Panc1 (cell line): ENCODE measurements around the gene TERF2IP. TPM values are rescaled to one million over a fixed set of nuclear protein-coding genes. Genes with fewer than 3 reads are reported as not detected.
A peak's percentile ranks its signal among the peaks of the same experiment; 100 is the strongest.

Experiments used
- ATAC-seq: fragments of 200-7000 bp; cut with Tn5 transposase; 2 replicates; pipeline ENCODE4 v1.9.1; 2020; ENCODE audit warnings: mild to moderate bottlenecking, moderate library complexity
- BruUV-seq: library from RNA; stranded (reverse); fragments of 400-500 nt; replicated peaks from 2 replicates; lab custom pipeline; 2021; lab: Mats Ljungman, UMichigan
- CTCF ChIA-PET: fragments of 300-600 bp; sonication (Branson Sonifier 250); formaldehyde crosslinking; loops from one replicate; lab custom pipeline; 2022; ENCODE audit warnings: antibody characterized with exemption; lab: Charles Lee
- POLR2A ChIA-PET: fragments of 300-600 bp; sonication (Branson Sonifier 250); formaldehyde crosslinking; loops from one replicate; lab custom pipeline; 2022; ENCODE audit warnings: antibody characterized with exemption; lab: Charles Lee
- DNase-seq: peaks from one replicate; pipeline ENCODE4 v3.0.0-alpha.2; 2010; ENCODE audit warnings: low read depth, low spot score
- H3K27ac ChIP-seq: 2 replicates; pipeline ENCODE4 v1.5.1; 2011; ENCODE audit warnings: mild to moderate bottlenecking, low read length, inconsistent platforms
- H3K27me3 ChIP-seq: fragments of 200-500 bp; sonication (Bioruptor generic); 2 replicates; pipeline ENCODE4 v1.6.0; 2014; ENCODE audit warnings: low read length, inconsistent platforms; ENCODE audit not compliant: control insufficient read depth, insufficient read depth
- H3K36me3 ChIP-seq: fragments of 200-500 bp; sonication (Bioruptor generic); 2 replicates; pipeline ENCODE4 v1.5.1; 2014; ENCODE audit warnings: inconsistent platforms, mild to moderate bottlenecking, low read length, moderate library complexity; ENCODE audit not compliant: control insufficient read depth, insufficient read depth
- H3K4me1 ChIP-seq: 2 replicates; pipeline ENCODE4 v1.5.1; 2011; ENCODE audit warnings: inconsistent platforms, mild to moderate bottlenecking, low read length, moderate library complexity; ENCODE audit not compliant: control insufficient read depth, insufficient read depth
- H3K4me3 ChIP-seq, 2 experiments: 2 replicates each; pipeline ENCODE4 v1.5.1; 2011 to 2012; ENCODE audit warnings: low read depth in 2 of 2, low read length in 2 of 2, mild to moderate bottlenecking in 2 of 2, inconsistent platforms in 1 of 2, moderate library complexity in 1 of 2
- H3K9me3 ChIP-seq: fragments of 200-500 bp; sonication (Bioruptor generic); 2 replicates; pipeline ENCODE4 v1.5.1; 2014; ENCODE audit warnings: low read depth, mild to moderate bottlenecking, inconsistent platforms, low read length, moderate library complexity; ENCODE audit not compliant: control insufficient read depth, insufficient read depth
- CTCF ChIP-seq: fragments of 450-650 bp; IDR thresholded peaks from 2 replicates; pipeline ENCODE4 v1.5.1; 2017; ENCODE audit warnings: mild to moderate bottlenecking
- POLR2AphosphoS5 ChIP-seq: IDR thresholded peaks from 2 replicates; pipeline ENCODE4 v1.6.1; 2012; ENCODE audit warnings: mild to moderate bottlenecking, low read depth, low read length, moderate library complexity
- SIN3A ChIP-seq: IDR thresholded peaks from 2 replicates; pipeline ENCODE4 v1.6.1; 2012; ENCODE audit warnings: low read depth, mild to moderate bottlenecking, low read length, moderate library complexity, borderline replicate concordance; ENCODE audit not compliant: insufficient read depth
- TCF7L2 ChIP-seq: IDR thresholded peaks from 2 replicates; pipeline ENCODE4 v1.6.1; 2011; ENCODE audit warnings: mild to moderate bottlenecking, low read depth, low read length, inconsistent platforms
- in situ Hi-C: cut with HindIII; loops from 2 replicates; pipeline ENCODE4 v1.10.0; 2016; ENCODE audit warnings: low sequenced_read_pairs, low pct_unique_long_range_greater_than_20kb
- intact Hi-C: fragments of 100-400 bp; cut with micrococcal nuclease; formaldehyde crosslinking; loops from one replicate; pipeline ENCODE4 v1.10.0; 2022; ENCODE audit not compliant: unreplicated experiment
- total RNA-seq: library from RNA; stranded (reverse); gene quantifications from one replicate; pipeline ENCODE4 v1.2.1, GENCODE V29; 2021; ENCODE audit not compliant: unreplicated experiment
- TF ChIP-seq, protein P1 (sequence below), 2 experiments: IDR thresholded peaks; 2 replicates each; pipeline ENCODE4 v1.6.1; 2011 to 2012; ENCODE audit warnings: low read depth in 2 of 2, control low read depth in 1 of 2, low read length in 1 of 2, mild to moderate bottlenecking in 1 of 2, moderate library complexity in 1 of 2; ENCODE audit not compliant: insufficient read depth in 1 of 2

Gene TERF2IP
- total RNA-seq, 1 experiment from 2014 or later: 23.3 TPM

- CTCF ChIA-PET: no interaction called here
- ATAC-seq (no peak), DNase-seq (no peak)
- Histone ChIP-seq H3K4me3 (no peak overlapping the region), H3K27me3 (no peaks in the 10 kb centered on the region), H3K4me1 (peaks cover 7% of the 10 kb centered on the region), H3K36me3 (peaks cover 7% of the 10 kb centered on the region), H3K9me3 (no peaks in the 10 kb centered on the region), H3K27ac (no peak overlapping the region)
- intact Hi-C loops: loop anchor here (5.0 kb wide), 1 partner anchor 149 kb away; no protein-coding TSS in a partner anchor
- no TSS peak for BruUV-seq
- TF ChIP-seq SIN3A: no peak
- peak; percentile 54 for TF ChIP-seq CTCF
- POLR2A ChIA-PET: interaction anchor here (0.6 kb wide), 1 partner anchor 60 kb away, joined by 7 read pairs; no protein-coding TSS in a partner anchor
- in situ Hi-C loops: no loop called here
Measured at GRCh38 chr16:75621170-75621477, 26.4 kb upstream of the TERF2IP start.

DNA sequence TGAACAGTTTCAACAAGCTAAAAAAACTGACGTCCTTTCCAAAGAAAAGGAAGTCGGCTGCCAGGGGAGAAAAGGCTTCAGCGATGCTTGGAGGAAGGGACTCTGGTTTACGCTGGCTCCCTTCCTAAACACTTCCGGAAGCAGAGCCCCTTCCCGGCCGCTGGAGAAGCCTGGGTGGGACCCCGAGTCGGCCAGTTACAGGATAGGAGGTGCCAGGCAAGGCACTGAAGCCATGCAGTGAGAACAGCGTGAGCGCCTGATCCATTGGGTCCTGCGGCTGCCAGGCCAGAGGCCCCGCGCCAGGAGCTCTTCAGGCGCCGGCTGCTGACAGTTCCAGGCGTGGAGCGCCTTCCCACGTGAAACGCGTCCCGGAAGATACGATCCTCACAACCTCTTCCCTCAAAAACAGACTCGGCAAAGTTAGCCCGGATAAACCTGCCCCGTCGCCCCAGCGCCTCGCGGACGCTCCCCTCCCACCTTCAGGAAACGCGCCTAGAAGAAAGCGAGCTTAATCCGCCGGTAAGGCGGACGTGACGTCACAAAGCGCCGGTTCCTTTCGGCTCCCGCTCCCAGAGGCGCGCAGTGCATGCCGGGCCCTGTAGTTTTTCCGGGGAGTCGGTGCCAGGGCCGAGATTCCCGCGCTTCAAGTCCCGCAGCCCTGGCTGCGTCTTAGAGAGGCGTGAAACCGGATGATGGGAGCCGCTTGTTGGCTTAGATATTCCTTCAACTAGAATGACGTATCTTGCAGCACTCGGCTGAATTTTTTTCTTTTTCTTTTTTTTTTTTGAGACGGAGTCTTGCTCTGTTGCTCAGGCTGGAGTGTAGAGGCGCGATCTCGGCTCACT, 24.6 kb upstream of the TERF2IP start, which contains the start of gene ADAT1:
Gene ADAT1 (minus strand): TSS at position 521 of the 845 bp plus-strand sequence. CDS start 2,482 bp downstream, outside the sequence.
- Histone ChIP-seq H3K27ac (peak within 1 kb of the TSS; percentile 92), H3K4me3 (peak within 1 kb of the TSS; percentile 82 to 89), H3K27me3 (no peaks in the 10 kb centered on the region), H3K9me3 (no peaks in the 10 kb centered on the region), H3K36me3 (peaks cover 3% of the 10 kb centered on the region), H3K4me1 (peaks cover 7% of the 10 kb centered on the region)
- TSS peak; percentile 89 for BruUV-seq
- ChIA-PET POLR2A (interaction anchor here (0.5 to 0.6 kb wide), 2 partner anchors 85 to 113 kb away, joined by 3 to 8 read pairs; no protein-coding TSS in a partner anchor), CTCF (no interaction called here)
- in situ Hi-C loops (no loop called here), intact Hi-C loops (loop anchor here (5.0 kb wide), 1 partner anchor 151 kb away; no protein-coding TSS in a partner anchor)
- peak; percentile 81 for DNase-seq
- peak; percentile 98 for ATAC-seq
- TF ChIP-seq TCF7L2 (peak; percentile 87), SIN3A (peak; percentile 77), CTCF (no peak), POLR2AphosphoS5 (peak; percentile 81)
- TF ChIP-seq, protein P1, sequence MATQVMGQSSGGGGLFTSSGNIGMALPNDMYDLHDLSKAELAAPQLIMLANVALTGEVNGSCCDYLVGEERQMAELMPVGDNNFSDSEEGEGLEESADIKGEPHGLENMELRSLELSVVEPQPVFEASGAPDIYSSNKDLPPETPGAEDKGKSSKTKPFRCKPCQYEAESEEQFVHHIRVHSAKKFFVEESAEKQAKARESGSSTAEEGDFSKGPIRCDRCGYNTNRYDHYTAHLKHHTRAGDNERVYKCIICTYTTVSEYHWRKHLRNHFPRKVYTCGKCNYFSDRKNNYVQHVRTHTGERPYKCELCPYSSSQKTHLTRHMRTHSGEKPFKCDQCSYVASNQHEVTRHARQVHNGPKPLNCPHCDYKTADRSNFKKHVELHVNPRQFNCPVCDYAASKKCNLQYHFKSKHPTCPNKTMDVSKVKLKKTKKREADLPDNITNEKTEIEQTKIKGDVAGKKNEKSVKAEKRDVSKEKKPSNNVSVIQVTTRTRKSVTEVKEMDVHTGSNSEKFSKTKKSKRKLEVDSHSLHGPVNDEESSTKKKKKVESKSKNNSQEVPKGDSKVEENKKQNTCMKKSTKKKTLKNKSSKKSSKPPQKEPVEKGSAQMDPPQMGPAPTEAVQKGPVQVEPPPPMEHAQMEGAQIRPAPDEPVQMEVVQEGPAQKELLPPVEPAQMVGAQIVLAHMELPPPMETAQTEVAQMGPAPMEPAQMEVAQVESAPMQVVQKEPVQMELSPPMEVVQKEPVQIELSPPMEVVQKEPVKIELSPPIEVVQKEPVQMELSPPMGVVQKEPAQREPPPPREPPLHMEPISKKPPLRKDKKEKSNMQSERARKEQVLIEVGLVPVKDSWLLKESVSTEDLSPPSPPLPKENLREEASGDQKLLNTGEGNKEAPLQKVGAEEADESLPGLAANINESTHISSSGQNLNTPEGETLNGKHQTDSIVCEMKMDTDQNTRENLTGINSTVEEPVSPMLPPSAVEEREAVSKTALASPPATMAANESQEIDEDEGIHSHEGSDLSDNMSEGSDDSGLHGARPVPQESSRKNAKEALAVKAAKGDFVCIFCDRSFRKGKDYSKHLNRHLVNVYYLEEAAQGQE (IDR thresholded peaks at IDR 0.05; ENCODE audit: insufficient read depth in 1 of 2, low read depth in 2 of 2, low read length in 1 of 2): no peak
